Cardiac fibroblast (primary cell): ENCODE data around the gene DIPK1B.
A peak's percentile ranks its signal among the peaks of the same experiment; 100 is the strongest.

Source experiments
- DNase-seq, 2 donors: peaks; one replicate each; pipeline versions ENCODE4 v3.0.0 to v3.0.0-alpha.2; 2010; ENCODE audit warnings: low read depth in 2 of 2
- H3K4me3 ChIP-seq, 2 donors: replicated peaks in 1 of 2; 1 replicate in 1 of 2; 2 replicates in 1 of 2; pipeline ENCODE4 v1.5.1; 2011; ENCODE audit warnings: low read depth in 2 of 2, low read length in 2 of 2, mild to moderate bottlenecking in 2 of 2, moderate library complexity in 1 of 2
- TF ChIP-seq, protein P1 (sequence below): IDR thresholded peaks from one replicate; pipeline ENCODE4 v1.5.1; 2011; ENCODE audit warnings: low read depth, mild to moderate bottlenecking, low read length, inconsistent platforms

The DIPK1B gene

DNA sequence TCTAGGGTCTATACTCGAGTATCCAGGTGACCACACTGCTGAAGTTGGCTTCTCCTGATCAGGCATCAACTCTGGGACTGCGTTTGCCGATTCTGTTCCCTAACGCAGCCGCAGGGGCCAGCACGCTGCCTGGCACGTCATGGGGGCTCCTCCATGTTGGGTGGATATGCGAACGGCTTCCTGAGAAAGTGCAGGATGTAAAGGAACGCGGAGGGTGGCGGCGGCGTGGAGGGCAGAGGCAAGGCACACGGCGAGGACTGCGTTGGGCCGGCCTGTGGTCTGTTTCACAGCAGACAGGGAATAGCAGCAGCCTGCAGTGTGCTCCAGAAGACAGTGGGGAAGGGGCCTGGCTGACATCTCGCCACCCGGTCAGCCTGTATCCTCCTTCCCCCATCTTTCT is 26.6 kb downstream of the DIPK1B start:
- DNase-seq = no peak
- TF ChIP-seq, protein P1, sequence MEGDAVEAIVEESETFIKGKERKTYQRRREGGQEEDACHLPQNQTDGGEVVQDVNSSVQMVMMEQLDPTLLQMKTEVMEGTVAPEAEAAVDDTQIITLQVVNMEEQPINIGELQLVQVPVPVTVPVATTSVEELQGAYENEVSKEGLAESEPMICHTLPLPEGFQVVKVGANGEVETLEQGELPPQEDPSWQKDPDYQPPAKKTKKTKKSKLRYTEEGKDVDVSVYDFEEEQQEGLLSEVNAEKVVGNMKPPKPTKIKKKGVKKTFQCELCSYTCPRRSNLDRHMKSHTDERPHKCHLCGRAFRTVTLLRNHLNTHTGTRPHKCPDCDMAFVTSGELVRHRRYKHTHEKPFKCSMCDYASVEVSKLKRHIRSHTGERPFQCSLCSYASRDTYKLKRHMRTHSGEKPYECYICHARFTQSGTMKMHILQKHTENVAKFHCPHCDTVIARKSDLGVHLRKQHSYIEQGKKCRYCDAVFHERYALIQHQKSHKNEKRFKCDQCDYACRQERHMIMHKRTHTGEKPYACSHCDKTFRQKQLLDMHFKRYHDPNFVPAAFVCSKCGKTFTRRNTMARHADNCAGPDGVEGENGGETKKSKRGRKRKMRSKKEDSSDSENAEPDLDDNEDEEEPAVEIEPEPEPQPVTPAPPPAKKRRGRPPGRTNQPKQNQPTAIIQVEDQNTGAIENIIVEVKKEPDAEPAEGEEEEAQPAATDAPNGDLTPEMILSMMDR = no peak
- H3K4me3 ChIP-seq = no peak overlapping the region

DNA sequence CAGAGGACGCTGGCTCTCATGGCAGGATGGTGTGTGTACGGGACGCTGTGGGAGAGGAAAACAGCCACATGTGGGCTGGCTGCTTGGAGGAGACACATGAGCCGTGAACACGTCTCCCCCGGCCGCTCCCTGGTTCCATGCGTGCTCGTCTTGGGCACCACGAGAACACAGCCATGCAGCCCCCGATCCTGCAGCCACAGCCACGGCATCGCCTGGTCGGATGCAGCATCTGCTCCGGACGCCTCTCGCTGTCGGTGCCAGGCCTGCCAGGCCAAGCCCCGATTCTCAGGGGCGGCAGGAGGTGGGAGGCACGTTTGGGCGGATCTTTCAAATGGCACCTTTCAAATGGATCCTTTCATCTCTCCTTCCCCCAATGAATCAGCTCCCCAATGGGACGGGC is 27.1 kb downstream of the DIPK1B start:
- DNase-seq = no peak
- TF ChIP-seq, protein P1 = no peak
- no peak overlapping the region for H3K4me3 ChIP-seq

DNA sequence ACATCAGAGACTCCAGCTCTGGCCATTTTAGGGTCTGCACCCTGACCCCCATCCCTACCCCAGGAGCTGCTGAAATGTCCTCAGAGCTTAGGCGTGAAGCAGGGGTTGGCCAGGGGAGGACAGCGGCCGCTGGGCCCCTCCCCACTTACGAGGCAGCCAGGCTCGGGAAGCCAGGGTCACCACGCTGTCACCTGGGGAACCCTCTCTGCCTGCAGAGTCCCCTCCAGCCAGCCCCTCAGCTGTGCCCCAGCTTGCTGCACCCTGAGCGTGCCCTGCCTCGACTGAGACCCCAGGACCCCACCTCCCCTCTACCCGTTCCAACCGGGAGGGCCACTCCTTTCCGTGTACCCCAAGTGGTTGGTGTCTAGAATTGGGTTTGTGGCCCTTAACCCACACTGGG is 27.7 kb downstream of the DIPK1B start:
- TF ChIP-seq, protein P1 = no peak
- no peak overlapping the region for H3K4me3 ChIP-seq

DNA sequence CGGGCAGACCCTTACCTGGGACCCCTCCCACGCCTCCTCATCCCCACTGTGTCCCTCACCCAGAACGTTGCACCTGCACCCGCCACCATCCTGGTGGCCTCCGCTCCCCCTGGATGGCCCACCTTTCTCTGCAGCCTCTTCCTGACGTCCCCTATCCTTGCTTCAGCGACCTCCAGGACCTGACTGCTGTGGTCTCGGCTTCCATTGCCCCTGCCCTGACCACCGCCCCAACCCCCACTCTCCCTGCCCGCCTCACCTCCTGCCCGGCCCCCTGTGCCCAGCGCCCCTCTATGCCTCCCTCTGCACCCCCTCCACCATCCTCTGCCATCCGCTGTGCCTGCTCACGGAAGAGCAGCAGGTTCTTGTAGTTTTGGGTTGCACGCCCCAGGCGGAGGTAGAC is 28.1 kb downstream of the DIPK1B start:
- no peak for DNase-seq
- TF ChIP-seq, protein P1 = no peak
- no peak overlapping the region for H3K4me3 ChIP-seq

More for the DNA sequence above, 27.7 kb downstream of the DIPK1B start:
- no peak for DNase-seq

DNA sequence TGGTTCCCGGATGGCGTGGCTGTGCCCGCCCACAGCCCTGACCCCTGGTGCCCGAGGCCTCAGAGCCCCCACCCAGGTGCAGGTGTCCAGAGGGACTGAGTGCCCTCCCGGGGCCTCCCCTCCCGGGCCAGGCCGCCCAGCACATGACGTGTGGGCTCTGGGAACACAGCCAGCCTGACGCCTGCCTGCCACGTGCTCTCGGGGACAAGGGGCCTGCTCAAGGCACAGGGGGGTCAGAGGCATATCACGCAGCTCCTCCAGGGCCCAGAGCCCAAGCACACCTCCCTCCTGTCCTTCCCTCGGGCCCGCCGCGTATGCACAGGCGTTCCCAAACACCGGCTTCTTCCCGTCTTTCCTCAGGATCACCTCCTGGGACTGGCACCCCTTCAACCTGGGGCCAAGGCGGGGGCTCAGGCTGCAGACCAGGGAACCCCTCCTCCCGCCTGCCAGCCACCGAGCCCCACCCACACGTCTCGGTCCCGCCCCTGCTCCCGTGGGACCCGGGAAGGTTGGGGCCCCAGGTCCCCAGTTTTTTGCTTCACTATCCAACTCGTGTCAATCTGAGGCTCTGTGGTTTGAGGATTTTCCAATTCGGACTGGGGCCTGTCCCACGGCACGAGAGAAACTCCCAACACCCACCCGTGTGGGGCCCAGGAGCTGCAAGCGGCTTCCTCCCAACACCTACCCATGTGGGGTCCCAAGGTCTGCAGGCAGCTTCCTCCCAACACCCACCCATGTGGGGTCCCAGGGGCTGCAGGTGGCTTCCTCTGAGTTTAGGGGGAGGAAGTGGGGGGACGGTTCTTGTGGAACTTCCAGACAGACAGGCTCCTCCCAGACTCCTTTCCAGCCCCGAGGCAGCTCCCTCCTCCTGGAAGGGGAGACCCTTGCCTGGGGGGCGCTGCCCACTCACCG is 28.9 kb downstream of the DIPK1B start:
- H3K4me3 ChIP-seq = no peak overlapping the region
- TF ChIP-seq, protein P1 = no peak
- peak in 1 of 2 donors; percentile 55 for DNase-seq

DNA sequence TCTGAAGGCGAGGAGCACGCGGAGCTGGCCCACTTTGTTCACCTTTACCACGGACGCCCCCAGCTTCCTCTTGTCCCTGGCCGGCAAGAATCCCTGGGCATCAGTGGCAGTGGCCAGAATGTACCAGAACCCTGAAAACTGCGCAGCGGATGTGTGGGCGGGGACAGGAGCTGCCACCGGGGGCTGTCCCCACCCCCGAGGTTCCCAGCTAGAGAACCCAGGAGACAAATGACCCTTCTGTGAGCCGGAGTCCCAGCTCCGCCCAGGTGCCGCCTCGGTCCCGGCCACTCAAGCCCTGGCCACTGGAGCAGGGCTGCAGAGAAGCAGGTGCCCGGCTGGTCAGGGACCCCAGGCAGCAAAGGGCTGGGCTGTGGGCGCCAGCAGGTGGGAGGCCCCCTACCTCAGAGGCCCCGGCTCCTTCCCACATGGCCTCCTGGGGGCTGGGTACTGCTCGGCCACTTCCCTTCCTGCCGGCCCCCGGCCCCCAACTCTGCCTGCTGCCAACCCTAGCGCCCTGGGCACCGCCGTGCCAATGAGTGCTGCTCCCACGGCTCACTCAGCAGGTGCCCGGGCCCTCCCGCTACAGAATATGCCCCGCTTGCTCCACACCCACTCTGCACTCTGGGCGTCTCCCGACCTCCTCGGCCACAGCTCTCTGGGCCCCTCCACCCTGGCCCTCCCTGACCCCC is 29.7 kb downstream of the DIPK1B start:
- no peak overlapping the region for H3K4me3 ChIP-seq
- TF ChIP-seq, protein P1 = no peak
- no peak for DNase-seq
